HTR-8/SVneo (cell line): Measurements from ENCODE around the gene PDE6G.

Experiments used
- DNase-seq: peaks from one replicate; pipeline ENCODE4 v3.0.0; 2011; ENCODE audit warnings: low spot score, mixed read lengths; ENCODE audit not compliant: insufficient read length
- FAIRE-seq: peaks from 2 replicates; lab custom pipeline; 2011; peaks lifted over from hg19 to GRCh38; lab: Jason Lieb, UNC

Gene PDE6G

GRCh38 chr17:81665205-81666091 lies 9.1 kb upstream of the PDE6G start:
- FAIRE-seq (no peak), DNase-seq (no peak)

- FAIRE-seq = no peak
- DNase-seq = no peak
These were observed 7.7 kb upstream of the PDE6G start for GRCh38 chr17:81664051-81664470.

- DNase-seq (no peak), FAIRE-seq (no peak)
These were observed 5.7 kb upstream of the PDE6G start for GRCh38 chr17:81662002-81662401.

- no peak for FAIRE-seq
These were observed 4.1 kb upstream of the PDE6G start for GRCh38 chr17:81660441-81660840.

GRCh38 chr17:81659038-81659437 lies 2.7 kb upstream of the PDE6G start:
- FAIRE-seq = no peak
- no peak for DNase-seq

More at GRCh38 chr17:81660441-81660840, 4.1 kb upstream of the PDE6G start:
- no peak for DNase-seq

GRCh38 chr17:81656835-81657234 lies 493 bp upstream of the PDE6G start:
- DNase-seq (no peak), FAIRE-seq (no peak)

GRCh38 chr17:81655378-81656117 lies 794 bp downstream of the PDE6G start:
- DNase-seq = no peak
- no peak for FAIRE-seq

GRCh38 chr17:81652906-81653771 lies 3.2 kb downstream of the PDE6G start:
- no peak for FAIRE-seq
- DNase-seq = no peak

- FAIRE-seq (peak; percentile 54), DNase-seq (peak; percentile 91)
These were observed 4.7 kb downstream of the PDE6G start for GRCh38 chr17:81651692-81652091.

- DNase-seq (no peak), FAIRE-seq (no peak)
These were observed 5.4 kb downstream of the PDE6G start for GRCh38 chr17:81650951-81651350.

GRCh38 chr17:81648707-81649085 lies 7.6 kb downstream of the PDE6G start:
- DNase-seq (no peak), FAIRE-seq (no peak)

GRCh38 chr17:81648013-81648706 lies 8.2 kb downstream of the PDE6G start:
- FAIRE-seq (no peak), DNase-seq (no peak)

- FAIRE-seq (no peak), DNase-seq (no peak)
These were observed 8.7 kb downstream of the PDE6G start for GRCh38 chr17:81647640-81648012.

GRCh38 chr17:81646869-81647600 lies 9.3 kb downstream of the PDE6G start:
- no peak for DNase-seq

GRCh38 chr17:81644976-81645952 lies 11.1 kb downstream of the PDE6G start:
- no peak for DNase-seq
- FAIRE-seq = peak; percentile 83

More at GRCh38 chr17:81646869-81647600, 9.3 kb downstream of the PDE6G start:
- FAIRE-seq = no peak

- DNase-seq (no peak), FAIRE-seq (no peak)
These were observed 11.8 kb downstream of the PDE6G start for GRCh38 chr17:81644496-81644895.

GRCh38 chr17:81641825-81642489 lies 14.4 kb downstream of the PDE6G start:
- DNase-seq = peak; percentile 80
- no peak for FAIRE-seq
